ENCODE measurements around the gene NLRP7.
"Not testable (repeated sequence)": the region's sequence is repeated elsewhere in the genome, so short reads cannot be mapped to it uniquely, and the experiment has no call there.

The NLRP7 gene

GRCh38 chr19:54905421-54905802 lies 41.9 kb downstream of the NLRP7 start:
- H3K36me3 Mint-ChIP-seq (ENCODE audit: low read depth), result no peaks in the 10 kb centered on the region
- H3K27me3 Mint-ChIP-seq (ENCODE audit: low read depth), result peaks cover 2% of the 10 kb centered on the region
- no peak overlapping the region for H3K27ac Mint-ChIP-seq
- no peaks in the 10 kb centered on the region for H3K9me3 Mint-ChIP-seq
- H3K4me3 Mint-ChIP-seq, result no peak overlapping the region
- H3K4me1 Mint-ChIP-seq (ENCODE audit: low read depth), result no peaks in the 10 kb centered on the region
- no peak for DNase-seq (ENCODE audit: low spot score)

DNA sequence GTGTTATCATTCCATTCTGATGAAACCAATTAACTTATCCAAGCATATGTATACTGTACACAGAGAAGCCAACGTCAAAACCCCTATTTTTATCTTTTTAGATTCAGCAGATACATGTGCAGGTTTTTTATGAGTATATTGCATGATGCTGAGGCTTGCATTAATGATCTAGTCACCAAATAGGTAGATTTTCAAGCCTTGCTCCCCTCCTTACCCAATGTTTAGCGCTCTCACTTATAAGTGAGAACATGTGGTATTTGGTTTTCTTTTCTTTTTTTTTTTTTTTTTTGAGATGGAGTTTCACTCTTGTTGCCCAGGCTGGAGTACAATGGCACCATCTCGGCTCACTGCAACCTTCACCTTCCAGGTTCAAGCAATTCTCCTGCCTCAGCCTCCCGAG lies 43.1 kb downstream of the NLRP7 start:
- H3K27ac Mint-ChIP-seq; H3K4me1 Mint-ChIP-seq (ENCODE audit: low read depth); H3K27me3 Mint-ChIP-seq (ENCODE audit: low read depth); H3K36me3 Mint-ChIP-seq (ENCODE audit: low read depth); H3K4me3 Mint-ChIP-seq; DNase-seq (ENCODE audit: low spot score); H3K9me3 Mint-ChIP-seq: not testable (repeated sequence)

DNA sequence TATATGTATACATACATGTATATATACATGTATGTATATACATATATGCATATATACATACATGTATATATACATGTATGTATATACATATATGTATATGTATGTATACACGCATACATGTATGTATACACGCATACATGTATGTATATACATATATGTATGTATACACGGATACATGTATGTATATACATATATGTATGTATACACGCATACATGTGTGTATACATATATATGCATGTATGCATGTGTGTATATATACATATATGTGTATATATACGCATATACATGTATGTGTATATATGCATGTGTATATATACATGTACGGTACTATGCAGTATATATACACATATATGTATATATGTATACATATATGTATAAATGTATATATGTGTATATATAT lies 44.0 kb downstream of the NLRP7 start:
- Mint-ChIP-seq H3K27ac (no peak overlapping the region), H3K4me3 (no peak overlapping the region), H3K4me1 (ENCODE audit: low read depth) (no peaks in the 10 kb centered on the region), H3K27me3 (ENCODE audit: low read depth) (peaks cover 2% of the 10 kb centered on the region), H3K36me3 (ENCODE audit: low read depth) (no peaks in the 10 kb centered on the region), H3K9me3 (no peaks in the 10 kb centered on the region)
- no peak for DNase-seq (ENCODE audit: low spot score)

- no peak overlapping the region for H3K27ac Mint-ChIP-seq
- no peaks in the 10 kb centered on the region for H3K4me1 Mint-ChIP-seq (ENCODE audit: low read depth)
- H3K27me3 Mint-ChIP-seq (ENCODE audit: low read depth), result peaks cover 2% of the 10 kb centered on the region
- no peaks in the 10 kb centered on the region for H3K9me3 Mint-ChIP-seq
- H3K36me3 Mint-ChIP-seq (ENCODE audit: low read depth), result no peaks in the 10 kb centered on the region
- H3K4me3 Mint-ChIP-seq, result no peak overlapping the region
- DNase-seq (ENCODE audit: low spot score), result no peak
Measured at GRCh38 chr19:54902061-54902460, 45.3 kb downstream of the NLRP7 start.

- not testable (repeated sequence) for DNase-seq (ENCODE audit: low spot score); H3K9me3 Mint-ChIP-seq; H3K4me3 Mint-ChIP-seq
Measured at GRCh38 chr19:54901153-54901552, 46.2 kb downstream of the NLRP7 start.

GRCh38 chr19:54899646-54900045 lies 47.7 kb downstream of the NLRP7 start:
- not testable (repeated sequence) for DNase-seq (ENCODE audit: low spot score); H3K27me3 Mint-ChIP-seq (ENCODE audit: low read depth)

More at GRCh38 chr19:54901153-54901552, 46.2 kb downstream of the NLRP7 start:
- H3K27me3 Mint-ChIP-seq (ENCODE audit: low read depth); H3K4me1 Mint-ChIP-seq (ENCODE audit: low read depth); H3K27ac Mint-ChIP-seq; H3K36me3 Mint-ChIP-seq (ENCODE audit: low read depth): not testable (repeated sequence)

GRCh38 chr19:54898685-54899084 lies 48.6 kb downstream of the NLRP7 start:
- H3K4me1 Mint-ChIP-seq (ENCODE audit: low read depth); H3K9me3 Mint-ChIP-seq; DNase-seq (ENCODE audit: low spot score); H3K27me3 Mint-ChIP-seq (ENCODE audit: low read depth); H3K36me3 Mint-ChIP-seq (ENCODE audit: low read depth); H3K4me3 Mint-ChIP-seq; H3K27ac Mint-ChIP-seq: not testable (repeated sequence)

More at GRCh38 chr19:54899646-54900045, 47.7 kb downstream of the NLRP7 start:
- not testable (repeated sequence) for H3K4me1 Mint-ChIP-seq (ENCODE audit: low read depth); H3K36me3 Mint-ChIP-seq (ENCODE audit: low read depth); H3K27ac Mint-ChIP-seq; H3K4me3 Mint-ChIP-seq; H3K9me3 Mint-ChIP-seq

DNA sequence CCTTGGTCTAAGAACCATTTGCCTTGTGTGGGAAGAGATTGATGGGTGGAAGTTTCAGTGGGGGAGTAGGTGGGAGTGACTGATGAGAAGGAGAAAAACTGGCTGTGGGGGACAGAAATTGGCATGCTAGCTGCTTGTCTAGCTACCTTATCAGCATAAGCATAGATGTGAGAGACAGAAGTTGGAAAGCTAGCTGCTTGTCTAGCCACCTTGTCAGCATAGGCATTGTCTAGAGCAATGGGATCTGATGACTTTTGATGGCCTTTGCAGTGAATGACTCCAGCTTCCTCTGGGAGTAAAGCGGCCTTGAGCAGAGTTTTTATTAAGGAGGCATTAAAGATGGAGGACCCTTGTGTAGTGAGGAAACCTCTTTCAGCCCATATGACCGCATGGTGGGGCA lies 51.3 kb downstream of the NLRP7 start:
- DNase-seq (ENCODE audit: low spot score), result no peak
- no peak overlapping the region for H3K27ac Mint-ChIP-seq
- H3K9me3 Mint-ChIP-seq, result no peaks in the 10 kb centered on the region
- H3K27me3 Mint-ChIP-seq (ENCODE audit: low read depth), result no peaks in the 10 kb centered on the region
- no peaks in the 10 kb centered on the region for H3K4me1 Mint-ChIP-seq (ENCODE audit: low read depth)
- no peak overlapping the region for H3K4me3 Mint-ChIP-seq
- H3K36me3 Mint-ChIP-seq (ENCODE audit: low read depth), result no peaks in the 10 kb centered on the region

DNA sequence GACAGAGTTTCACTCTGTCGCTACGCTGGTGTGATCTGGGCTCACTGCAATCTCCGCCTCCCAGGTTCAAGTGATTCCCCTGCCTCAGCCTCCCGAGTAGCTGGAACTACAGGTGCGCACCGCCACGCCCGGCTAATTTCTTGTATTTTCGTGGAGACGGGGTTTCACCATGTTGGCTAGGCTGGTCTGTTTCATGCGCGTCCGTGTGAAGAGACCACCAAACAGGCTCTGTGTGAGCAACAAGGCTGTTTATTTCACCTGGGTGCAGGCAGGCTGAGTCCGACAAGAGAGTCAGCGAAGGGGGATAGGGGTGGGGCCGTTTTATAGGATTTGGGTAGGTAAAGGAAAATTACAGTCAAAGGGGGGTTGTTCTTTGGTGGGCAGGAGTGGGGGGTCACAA lies 53.2 kb downstream of the NLRP7 start:
- H3K4me1 Mint-ChIP-seq (ENCODE audit: low read depth); H3K9me3 Mint-ChIP-seq; H3K27me3 Mint-ChIP-seq (ENCODE audit: low read depth); H3K27ac Mint-ChIP-seq; DNase-seq (ENCODE audit: low spot score); H3K36me3 Mint-ChIP-seq (ENCODE audit: low read depth); H3K4me3 Mint-ChIP-seq: not testable (repeated sequence)

GRCh38 chr19:54893406-54893805 lies 53.9 kb downstream of the NLRP7 start:
- Mint-ChIP-seq H3K27ac (no peak overlapping the region), H3K36me3 (ENCODE audit: low read depth) (no peaks in the 10 kb centered on the region), H3K27me3 (ENCODE audit: low read depth) (no peaks in the 10 kb centered on the region), H3K4me1 (ENCODE audit: low read depth) (no peaks in the 10 kb centered on the region), H3K9me3 (no peaks in the 10 kb centered on the region), H3K4me3 (no peak overlapping the region)
- no peak for DNase-seq (ENCODE audit: low spot score)

- H3K4me1 Mint-ChIP-seq (ENCODE audit: low read depth), result no peaks in the 10 kb centered on the region
Measured at GRCh38 chr19:54889566-54889965, 57.8 kb downstream of the NLRP7 start.

DNA sequence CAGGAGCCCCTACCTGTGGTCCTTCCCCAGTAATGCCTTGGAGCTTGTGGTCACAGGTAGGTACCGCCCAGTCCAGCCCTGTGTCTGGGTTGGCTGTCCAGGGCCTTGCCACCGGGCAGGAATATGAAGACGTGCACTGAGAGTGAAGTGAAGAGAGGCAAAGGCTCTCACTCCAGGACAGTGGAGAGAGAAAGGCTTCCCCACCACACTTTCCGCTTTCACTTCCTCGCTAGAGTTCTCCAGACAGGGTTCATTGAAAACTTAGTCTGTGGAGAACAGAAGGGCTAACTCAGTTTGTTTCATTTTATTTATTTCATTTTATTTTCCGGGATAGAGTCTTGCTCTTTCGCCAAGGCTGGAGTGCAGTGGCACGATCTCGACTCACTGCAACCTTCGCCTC lies 59.1 kb downstream of the NLRP7 start:
- Mint-ChIP-seq H3K4me3 (no peak overlapping the region), H3K4me1 (ENCODE audit: low read depth) (no peaks in the 10 kb centered on the region), H3K27ac (no peak overlapping the region)

More at GRCh38 chr19:54889566-54889965, 57.8 kb downstream of the NLRP7 start:
- H3K9me3 Mint-ChIP-seq, result no peaks in the 10 kb centered on the region
- no peaks in the 10 kb centered on the region for H3K36me3 Mint-ChIP-seq (ENCODE audit: low read depth)
- no peaks in the 10 kb centered on the region for H3K27me3 Mint-ChIP-seq (ENCODE audit: low read depth)
- H3K4me3 Mint-ChIP-seq, result no peak overlapping the region
- no peak overlapping the region for H3K27ac Mint-ChIP-seq
- no peak for DNase-seq (ENCODE audit: low spot score)

GRCh38 chr19:54883228-54883627 lies 64.1 kb downstream of the NLRP7 start:
- Mint-ChIP-seq H3K4me3 (no peak overlapping the region), H3K27me3 (ENCODE audit: low read depth) (peaks cover 8% of the 10 kb centered on the region), H3K4me1 (ENCODE audit: low read depth) (peaks cover 7% of the 10 kb centered on the region)

More for the DNA sequence above, 59.1 kb downstream of the NLRP7 start:
- Mint-ChIP-seq H3K36me3 (ENCODE audit: low read depth) (no peaks in the 10 kb centered on the region), H3K27me3 (ENCODE audit: low read depth) (no peaks in the 10 kb centered on the region), H3K9me3 (no peaks in the 10 kb centered on the region)
- no peak for DNase-seq (ENCODE audit: low spot score)

DNA sequence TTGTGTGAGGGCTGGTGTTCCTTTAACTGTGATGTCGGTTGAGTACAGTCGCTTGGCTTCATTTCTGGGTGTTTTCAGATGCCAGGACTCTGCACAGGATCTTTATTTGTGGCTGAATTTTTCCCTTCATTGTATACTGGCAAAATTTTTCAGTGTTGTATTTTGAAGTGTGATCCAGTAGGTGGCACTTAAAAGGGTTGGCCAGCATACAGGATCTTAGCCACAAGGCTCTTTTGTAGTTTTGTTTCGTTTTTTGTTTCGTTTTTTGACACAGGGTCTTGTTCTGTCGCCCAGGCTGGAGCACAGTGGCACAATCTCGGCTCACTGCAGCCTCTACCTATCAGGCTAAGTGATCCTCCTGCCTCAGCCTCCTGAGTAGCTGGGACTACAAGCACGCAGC lies 64.6 kb downstream of the NLRP7 start:
- Mint-ChIP-seq H3K4me3 (peak overlapping the region; percentile 61), H3K27me3 (ENCODE audit: low read depth) (peaks cover 8% of the 10 kb centered on the region), H3K27ac (no peak overlapping the region), H3K36me3 (ENCODE audit: low read depth) (no peaks in the 10 kb centered on the region), H3K9me3 (no peaks in the 10 kb centered on the region), H3K4me1 (ENCODE audit: low read depth) (peaks cover 7% of the 10 kb centered on the region)
- no peak for DNase-seq (ENCODE audit: low spot score)

More at GRCh38 chr19:54883228-54883627, 64.1 kb downstream of the NLRP7 start:
- Mint-ChIP-seq H3K36me3 (ENCODE audit: low read depth) (no peaks in the 10 kb centered on the region), H3K9me3 (no peaks in the 10 kb centered on the region), H3K27ac (no peak overlapping the region)
- no peak for DNase-seq (ENCODE audit: low spot score)

DNA sequence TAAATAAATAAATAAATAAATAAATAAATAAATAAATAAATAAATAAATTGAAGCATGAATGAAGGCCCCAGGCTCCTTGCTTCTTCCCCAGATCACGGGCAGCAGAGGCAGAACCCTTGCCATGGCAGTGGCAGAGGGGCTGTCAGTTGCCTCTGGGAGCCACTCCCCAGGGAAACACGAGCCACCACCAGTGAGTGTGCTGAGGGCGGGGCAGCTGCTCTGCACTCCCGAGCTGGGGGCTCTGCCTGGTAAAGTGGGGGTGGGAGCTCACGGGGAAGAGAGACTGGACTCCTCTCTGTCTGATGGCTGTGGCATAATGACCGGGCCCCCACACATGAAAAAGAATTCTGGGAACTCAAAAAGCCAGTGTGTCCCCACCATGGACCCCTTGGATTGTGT lies 65.4 kb downstream of the NLRP7 start:
- H3K4me1 Mint-ChIP-seq (ENCODE audit: low read depth), result peaks cover 7% of the 10 kb centered on the region

More for the DNA sequence above, 65.4 kb downstream of the NLRP7 start:
- Mint-ChIP-seq H3K9me3 (no peaks in the 10 kb centered on the region), H3K27ac (no peak overlapping the region), H3K4me3 (no peak overlapping the region), H3K27me3 (ENCODE audit: low read depth) (peaks cover 11% of the 10 kb centered on the region), H3K36me3 (ENCODE audit: low read depth) (no peaks in the 10 kb centered on the region)
- no peak for DNase-seq (ENCODE audit: low spot score)

Measured in T-helper 2 cell treated with Interferon-gamma antibody and Interleukin-4, amounts not matched to agents 5 μg/mL and 100 μg/mL, for 36 hours (primary cell).